IMR-90 (cell line): ENCODE results near the gene ADAMTS17. TPM values are rescaled to one million over a fixed set of nuclear protein-coding genes. Genes with fewer than 3 reads are reported as not detected.

Source experiments
- ATAC-seq: fragments of 200-7000 bp; cut with Tn5 transposase; 2 replicates; pipeline ENCODE4 v1.9.1; 2020; ENCODE audit warnings: low read depth, mild to moderate bottlenecking, moderate library complexity
- BruUV-seq: library from RNA; stranded (reverse); fragments of 400-500 nt; replicated peaks from 2 replicates; lab custom pipeline; 2021; lab: Mats Ljungman, UMichigan
- CTCF ChIA-PET: fragments of 300-600 bp; formaldehyde crosslinking; extraction: SDS; loops from one replicate; lab custom pipeline; 2021; ENCODE audit warnings: antibody characterized with exemption; lab: Yijun Ruan, JAX
- POLR2A ChIA-PET: fragments of 300-600 bp; sonication (Branson Sonifier 250); formaldehyde crosslinking; loops from one replicate; lab custom pipeline; 2022; ENCODE audit warnings: antibody characterized with exemption; ENCODE audit not compliant: unreplicated experiment; lab: Charles Lee
- DNase-seq: peaks from one replicate; pipeline ENCODE4 v3.0.0; 2013
- H2AFZ ChIP-seq: replicated peaks from 2 replicates; pipeline ENCODE3; 2013; ENCODE audit warnings: low read length, mild to moderate bottlenecking; ENCODE audit not compliant: poor library complexity
- H2AK5ac ChIP-seq: 2 replicates; pipeline ENCODE4 v1.6.1; 2013; ENCODE audit warnings: low read depth, low read length, inconsistent platforms
- H2AK9ac ChIP-seq: replicated peaks from 2 replicates; pipeline ENCODE3; 2013; ENCODE audit warnings: mild to moderate bottlenecking, low read depth, low read length, moderate library complexity; ENCODE audit not compliant: poor library complexity
- H2BK120ac ChIP-seq: 2 replicates; pipeline ENCODE4 v1.6.1; 2013; ENCODE audit warnings: low read depth, low read length, inconsistent platforms
- H2BK15ac ChIP-seq: 3 replicates; pipeline ENCODE4 v1.6.1; 2013; ENCODE audit warnings: low read depth, low read length, inconsistent platforms
- H2BK20ac ChIP-seq: 2 replicates; pipeline ENCODE4 v1.6.1; 2013; ENCODE audit warnings: low read depth, mild to moderate bottlenecking, inconsistent platforms, low read length, moderate library complexity
- H2BK5ac ChIP-seq: 2 replicates; pipeline ENCODE4 v1.6.1; 2013; ENCODE audit warnings: mild to moderate bottlenecking, low read depth, low read length, inconsistent platforms; ENCODE audit not compliant: poor library complexity, severe bottlenecking
- H3K14ac ChIP-seq: replicated peaks from 2 replicates; pipeline ENCODE4 v1.6.1; 2013; ENCODE audit warnings: low read depth, low read length, inconsistent platforms
- H3K18ac ChIP-seq: 2 replicates; pipeline ENCODE4 v1.6.1; 2013; ENCODE audit warnings: low read depth, low read length, control low read depth
- H3K23ac ChIP-seq: 2 replicates; pipeline ENCODE4 v1.6.1; 2013; ENCODE audit warnings: low read depth, low read length, inconsistent platforms
- H3K27ac ChIP-seq: 2 replicates; pipeline ENCODE4 v1.5.1; 2013; ENCODE audit warnings: mild to moderate bottlenecking, control low read depth, low read length; ENCODE audit not compliant: insufficient read depth
- H3K27me3 ChIP-seq: 2 replicates; pipeline ENCODE4 v1.6.1; 2013; ENCODE audit warnings: low read length; ENCODE audit not compliant: control insufficient read depth, insufficient read depth
- H3K36me3 ChIP-seq: 2 replicates; pipeline ENCODE4 v1.6.1; 2013; ENCODE audit warnings: low read length, mixed read lengths; ENCODE audit not compliant: control insufficient read depth, insufficient read depth
- H3K4ac ChIP-seq: 2 replicates; pipeline ENCODE4 v1.6.1; 2013; ENCODE audit warnings: low read depth, low read length, inconsistent platforms
- H3K4me1 ChIP-seq: 2 replicates; pipeline ENCODE4 v1.6.1; 2013; ENCODE audit warnings: low read length, mixed read lengths; ENCODE audit not compliant: control insufficient read depth, insufficient read depth
- H3K4me2 ChIP-seq: 2 replicates; pipeline ENCODE4 v1.6.1; 2013; ENCODE audit warnings: low read depth, mild to moderate bottlenecking, control low read depth, low read length, moderate library complexity
- H3K4me3 ChIP-seq: 2 replicates; pipeline ENCODE4 v1.5.1; 2013; ENCODE audit warnings: low read depth, mild to moderate bottlenecking, control low read depth, low read length, moderate library complexity; ENCODE audit not compliant: insufficient read depth
- H3K56ac ChIP-seq: 2 replicates; pipeline ENCODE4 v1.6.1; 2013; ENCODE audit warnings: low read length, inconsistent platforms; ENCODE audit not compliant: insufficient read depth; ENCODE audit errors: extremely low read depth
- H3K79me1 ChIP-seq, 2 experiments: 2 replicates each; pipeline ENCODE4 v1.6.1; 2013; ENCODE audit warnings: low read length in 2 of 2, inconsistent platforms in 1 of 2, low read depth in 1 of 2
- H3K9ac ChIP-seq: 2 replicates; pipeline ENCODE4 v1.6.1; 2013; ENCODE audit warnings: low read depth, low read length, control low read depth
- H3K9me1 ChIP-seq: 2 replicates; pipeline ENCODE4 v1.6.1; 2013; ENCODE audit warnings: low read length, inconsistent platforms; ENCODE audit not compliant: insufficient read depth
- H3K9me3 ChIP-seq: 2 replicates; pipeline ENCODE4 v1.6.1; 2013; ENCODE audit warnings: low read length; ENCODE audit not compliant: control insufficient read depth, insufficient read depth
- H4K20me1 ChIP-seq: 2 replicates; pipeline ENCODE4 v1.6.1; 2013; ENCODE audit warnings: low read length, inconsistent platforms; ENCODE audit not compliant: insufficient read depth
- H4K5ac ChIP-seq: 2 replicates; pipeline ENCODE4 v1.6.1; 2013; ENCODE audit warnings: mild to moderate bottlenecking, low read depth, low read length, control low read depth
- H4K8ac ChIP-seq, 2 experiments: 2 replicates each; pipeline ENCODE4 v1.6.1; 2013; ENCODE audit warnings: low read depth in 2 of 2, low read length in 2 of 2, control low read depth in 1 of 2, inconsistent platforms in 1 of 2
- H4K91ac ChIP-seq: 2 replicates; pipeline ENCODE4 v1.6.1; 2013; ENCODE audit warnings: low read depth, low read length, inconsistent platforms; ENCODE audit not compliant: insufficient read depth
- WGBS, 2 experiments: methylation state at CpG; one replicate each; pipeline versions ENCODE4 v1.1.5 to v1.1.7; 2013; ENCODE audit warnings: missing lambda C conversion rate in 2 of 2; ENCODE audit not compliant: insufficient read length in 1 of 2; ENCODE audit errors: extremely low coverage in 2 of 2; 5-methylcytosine and 5-hydroxymethylcytosine counted together
- dilution Hi-C: fragments of 300-500 bp; cut with HindIII; formaldehyde crosslinking; loops from one replicate; pipeline ENCODE4 v1.14.3; 2018; ENCODE audit warnings: low sequenced_read_pairs; ENCODE audit not compliant: unreplicated experiment
- in situ Hi-C: fragments of 300-500 bp; cut with MboI; formaldehyde crosslinking; loops from 3 replicates; pipeline ENCODE4 v1.14.3; 2019; ENCODE audit warnings: low sequenced_read_pairs, inconsistent platforms, mixed read lengths
- intact Hi-C: fragments of 100-400 bp; cut with micrococcal nuclease; formaldehyde crosslinking; loops from 2 replicates; pipeline ENCODE4 v1.10.0; 2022
- polyA plus RNA-seq, 3 experiments: library from polyadenylated mRNA; depleted of rRNA; stranded (reverse); fragments of >200 nt; gene quantifications; 2 replicates each; pipeline ENCODE4 v1.2.3, GENCODE V29; 2012; ENCODE audit warnings: low replicate concordance in 1 of 3
- total RNA-seq: library from RNA; depleted of rRNA; stranded (reverse); fragments of >200 nt; gene quantifications from 2 replicates; pipeline ENCODE4 v1.2.3, GENCODE V29; 2012
- TF ChIP-seq, protein P1 (sequence below): fragments of 150-350 bp; IDR thresholded peaks from 2 replicates; pipeline ENCODE4 v1.6.1; 2017; ENCODE audit warnings: mild to moderate bottlenecking, antibody characterized with exemption, low read length, low read depth
- TF ChIP-seq, protein P2 (sequence below): conservative IDR thresholded peaks from 2 replicates; pipeline ENCODE4 v1.5.1; 2012; ENCODE audit warnings: mild to moderate bottlenecking, low read depth, low read length, improper control_type of control experiment

Gene ADAMTS17
- total and polyA plus RNA-seq, 2 of the 4 experiments (the other 2 are of a cell fraction) = 0.03 TPM; not detected in 1

DNA sequence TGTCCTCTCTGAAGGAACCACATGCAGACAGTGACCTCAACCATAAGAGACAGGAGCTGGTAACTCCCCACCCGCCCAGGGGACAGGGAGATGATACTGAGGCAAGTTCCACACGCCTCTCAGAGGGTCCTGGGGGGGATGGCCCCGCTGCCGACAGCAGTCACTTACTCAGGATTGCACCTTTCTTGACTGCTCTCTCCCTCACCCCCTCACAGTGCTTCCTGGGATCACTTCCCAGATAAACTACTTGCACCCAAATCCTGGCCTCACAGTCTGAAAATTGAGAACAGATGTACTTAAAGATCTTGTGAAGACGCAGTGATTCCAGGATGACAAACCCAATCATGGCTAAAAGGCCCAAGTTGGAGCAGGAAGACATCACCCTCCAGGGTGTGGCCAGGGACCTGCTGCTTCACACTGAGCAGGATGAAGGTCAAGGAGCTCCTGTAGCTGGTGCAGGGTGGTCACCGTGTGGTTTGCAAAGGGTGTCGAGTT, 207.6 kb downstream of the ADAMTS17 start:
- H2AK9ac ChIP-seq = no peak overlapping the region
- no peak overlapping the region for H2BK120ac ChIP-seq
- no peak overlapping the region for H4K5ac ChIP-seq
- no peak overlapping the region for H3K18ac ChIP-seq
- no TSS peak for BruUV-seq
- no peaks in the 10 kb centered on the region for H3K4me1 ChIP-seq
- no peak overlapping the region for H2AFZ ChIP-seq
- in situ Hi-C loops (no loop called here), intact Hi-C loops (loop anchor here (10.0 kb wide), 1 partner anchor 859 kb away; no protein-coding TSS in a partner anchor), dilution Hi-C loops (no loop called here)
- H2BK15ac ChIP-seq = no peak overlapping the region
- H2BK5ac ChIP-seq = no peak overlapping the region
- no peak overlapping the region for H3K9ac ChIP-seq
- no peak overlapping the region for H3K4ac ChIP-seq
- no CpG with 5 or more reads among the region's 7 CpGs for WGBS, 2 experiments
- no peaks in the 10 kb centered on the region for H3K36me3 ChIP-seq
- H3K27ac ChIP-seq = no peak overlapping the region
- no peak overlapping the region for H2BK20ac ChIP-seq
- no peaks in the 10 kb centered on the region for H3K9me3 ChIP-seq
- no peak overlapping the region for H4K8ac ChIP-seq
- DNase-seq (no peak), ATAC-seq (no peak)
- H3K4me3 ChIP-seq = no peak overlapping the region
- H3K4me2 ChIP-seq = no peak overlapping the region
- no peak overlapping the region for H3K14ac ChIP-seq
- no peak overlapping the region for H2AK5ac ChIP-seq
- no peak overlapping the region for H3K56ac ChIP-seq
- POLR2A ChIA-PET = no interaction called here
- no peak overlapping the region for H3K23ac ChIP-seq
- TF ChIP-seq, protein P1, sequence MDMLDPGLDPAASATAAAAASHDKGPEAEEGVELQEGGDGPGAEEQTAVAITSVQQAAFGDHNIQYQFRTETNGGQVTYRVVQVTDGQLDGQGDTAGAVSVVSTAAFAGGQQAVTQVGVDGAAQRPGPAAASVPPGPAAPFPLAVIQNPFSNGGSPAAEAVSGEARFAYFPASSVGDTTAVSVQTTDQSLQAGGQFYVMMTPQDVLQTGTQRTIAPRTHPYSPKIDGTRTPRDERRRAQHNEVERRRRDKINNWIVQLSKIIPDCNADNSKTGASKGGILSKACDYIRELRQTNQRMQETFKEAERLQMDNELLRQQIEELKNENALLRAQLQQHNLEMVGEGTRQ = no peak
- TF ChIP-seq, protein P2, sequence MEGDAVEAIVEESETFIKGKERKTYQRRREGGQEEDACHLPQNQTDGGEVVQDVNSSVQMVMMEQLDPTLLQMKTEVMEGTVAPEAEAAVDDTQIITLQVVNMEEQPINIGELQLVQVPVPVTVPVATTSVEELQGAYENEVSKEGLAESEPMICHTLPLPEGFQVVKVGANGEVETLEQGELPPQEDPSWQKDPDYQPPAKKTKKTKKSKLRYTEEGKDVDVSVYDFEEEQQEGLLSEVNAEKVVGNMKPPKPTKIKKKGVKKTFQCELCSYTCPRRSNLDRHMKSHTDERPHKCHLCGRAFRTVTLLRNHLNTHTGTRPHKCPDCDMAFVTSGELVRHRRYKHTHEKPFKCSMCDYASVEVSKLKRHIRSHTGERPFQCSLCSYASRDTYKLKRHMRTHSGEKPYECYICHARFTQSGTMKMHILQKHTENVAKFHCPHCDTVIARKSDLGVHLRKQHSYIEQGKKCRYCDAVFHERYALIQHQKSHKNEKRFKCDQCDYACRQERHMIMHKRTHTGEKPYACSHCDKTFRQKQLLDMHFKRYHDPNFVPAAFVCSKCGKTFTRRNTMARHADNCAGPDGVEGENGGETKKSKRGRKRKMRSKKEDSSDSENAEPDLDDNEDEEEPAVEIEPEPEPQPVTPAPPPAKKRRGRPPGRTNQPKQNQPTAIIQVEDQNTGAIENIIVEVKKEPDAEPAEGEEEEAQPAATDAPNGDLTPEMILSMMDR = no peak
- no peaks in the 10 kb centered on the region for H4K20me1 ChIP-seq
- no peaks in the 10 kb centered on the region for H3K79me1 ChIP-seq
- no peaks in the 10 kb centered on the region for H3K9me1 ChIP-seq
- peaks cover 3% of the 10 kb centered on the region for H3K27me3 ChIP-seq
- CTCF ChIA-PET = no interaction called here
- no peak overlapping the region for H4K91ac ChIP-seq
